GM12864 (cell line): ENCODE results near the gene TLE7.

Experiments used
- DNase-seq: peaks from one replicate; pipeline ENCODE4 v3.0.0-alpha.2; 2011; ENCODE audit warnings: low read depth
- H3K4me3 ChIP-seq: 2 replicates; pipeline ENCODE4 v1.5.1; 2011; ENCODE audit warnings: mild to moderate bottlenecking, low read depth, low read length, control low read depth
- CTCF ChIP-seq: IDR thresholded peaks from 2 replicates; pipeline ENCODE4 v1.5.1; 2011; ENCODE audit warnings: low read depth, mild to moderate bottlenecking, moderate library complexity, low read length, control low read depth, inconsistent platforms; ENCODE audit errors: missing control alignments

The TLE7 gene

GRCh38 chr16:71449020-71449419, 7.2 kb upstream of the TLE7 start:
- no peak for TF ChIP-seq CTCF
- H3K4me3 ChIP-seq = no peak overlapping the region
- no peak for DNase-seq

DNA sequence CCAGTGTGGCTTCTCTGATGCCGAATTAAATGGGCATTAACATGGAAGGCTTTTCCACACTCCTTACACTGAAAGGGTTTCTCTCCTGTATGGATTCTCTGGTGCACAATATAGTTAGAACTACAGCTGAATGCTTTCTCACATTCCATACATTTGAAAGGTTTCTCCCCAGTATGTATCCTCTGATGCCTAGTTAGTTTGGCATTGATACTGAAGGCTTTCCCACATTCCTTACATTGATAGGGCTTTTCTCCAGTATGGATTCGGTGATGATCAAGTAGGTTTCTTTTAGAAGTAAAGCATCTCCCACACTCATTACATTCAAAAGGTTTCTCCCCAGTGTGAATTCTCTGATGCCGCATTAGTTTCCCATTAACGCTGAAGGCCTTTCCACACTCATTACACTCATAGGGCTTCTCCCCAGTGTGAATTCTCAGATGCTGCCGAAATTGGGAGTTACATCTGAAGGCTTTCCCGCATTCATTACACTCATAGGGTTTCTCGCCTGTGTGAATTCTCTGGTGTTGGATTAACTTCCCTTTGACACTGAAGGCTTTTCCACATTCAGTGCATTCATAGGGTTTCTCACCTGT, 6.5 kb upstream of the TLE7 start:
- no peak for DNase-seq
- H3K4me3 ChIP-seq = no peak overlapping the region
- TF ChIP-seq CTCF = no peak

DNA sequence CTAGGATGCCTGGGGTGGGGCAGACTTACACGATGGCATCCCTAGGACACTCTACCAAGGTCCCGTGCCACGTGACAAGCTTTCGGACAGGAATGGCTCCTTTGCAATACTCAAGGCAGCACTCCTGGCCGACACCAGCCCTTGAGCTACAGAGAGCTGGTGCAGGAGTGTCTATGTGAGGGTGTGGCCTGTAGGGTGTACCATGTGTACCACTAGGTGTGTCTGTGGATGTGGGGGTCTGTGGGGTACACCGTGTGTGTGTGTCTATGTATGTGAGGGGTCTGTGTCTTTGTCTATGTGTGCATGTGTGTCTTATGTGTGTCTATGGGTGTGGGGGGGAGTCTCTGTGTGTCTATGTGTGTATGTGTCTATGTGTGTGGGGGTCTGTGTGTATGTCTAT, 1.9 kb upstream of the TLE7 start:
- no peak for TF ChIP-seq CTCF
- no peak for DNase-seq
- no peak overlapping the region for H3K4me3 ChIP-seq

GRCh38 chr16:71441348-71442050, 355 bp downstream of the TLE7 start:
- no peak overlapping the region for H3K4me3 ChIP-seq
- no peak for TF ChIP-seq CTCF
- DNase-seq = no peak

DNA sequence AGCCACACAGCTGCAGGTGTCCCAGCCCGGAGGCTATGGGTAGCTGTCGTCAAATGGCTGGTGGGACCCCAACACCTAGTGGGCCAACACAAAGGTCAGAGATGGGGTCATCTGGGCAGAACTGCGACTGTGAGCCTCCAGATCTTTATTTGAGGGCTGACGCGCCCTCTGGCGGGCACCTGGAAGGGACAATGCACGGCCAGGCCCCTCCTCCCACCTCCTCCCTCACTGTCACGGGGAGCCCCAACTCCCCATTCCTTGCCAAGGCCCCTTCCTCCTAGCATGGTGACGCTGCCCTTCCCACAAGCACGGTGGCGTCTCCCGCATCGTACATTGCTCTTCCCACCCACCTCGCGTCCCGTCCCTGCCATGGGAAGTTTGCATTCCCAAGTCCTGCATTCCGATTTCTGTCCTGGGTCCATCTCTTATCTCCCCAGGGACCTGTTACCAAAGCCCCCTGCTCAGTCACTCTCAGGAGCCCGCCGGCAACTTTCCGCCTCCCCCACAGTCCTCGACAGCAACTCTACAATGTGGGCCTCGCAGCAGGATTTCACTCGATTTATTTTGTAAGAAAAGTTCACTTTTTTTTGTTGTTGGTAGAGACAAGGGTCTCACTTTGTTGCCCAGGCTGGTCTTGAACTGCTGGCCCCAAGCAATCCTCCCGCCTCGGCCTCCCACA, 1.0 kb downstream of the TLE7 start:
- no peak overlapping the region for H3K4me3 ChIP-seq
- TF ChIP-seq CTCF = no peak
- DNase-seq = no peak

- DNase-seq = no peak
- no peak for TF ChIP-seq CTCF
- no peak overlapping the region for H3K4me3 ChIP-seq
Measured at GRCh38 chr16:71439523-71439922, 2.3 kb downstream of the TLE7 start.

- no peak for DNase-seq
- no peak overlapping the region for H3K4me3 ChIP-seq
- no peak for TF ChIP-seq CTCF
Measured at GRCh38 chr16:71436473-71436872, 5.4 kb downstream of the TLE7 start.
